Neural cell (in vitro differentiated cells): ENCODE data around the gene IL7R. TPM values are rescaled to one million over a fixed set of nuclear protein-coding genes. Genes with fewer than 3 reads are reported as not detected.

ENCODE experiments used
- H2AFZ ChIP-seq: fragments of 200-600, 300-800 bp; sonication (generic), shearing (Covaris generic); 2 replicates; pipeline ENCODE4 v1.6.0; 2014; ENCODE audit warnings: low read depth, mild to moderate bottlenecking, antibody characterized with exemption, low read length, moderate library complexity
- H3F3A ChIP-seq: fragments of 200-600 bp; shearing (Covaris generic); 2 replicates; pipeline ENCODE4 v1.6.1; 2016; ENCODE audit warnings: mild to moderate bottlenecking, moderate library complexity, mixed read lengths, antibody characterized with exemption, low read length; ENCODE audit not compliant: insufficient read depth, poor library complexity, severe bottlenecking
- H3K27ac ChIP-seq: fragments of 200-600, 300-800 bp; sonication (generic), shearing (Covaris generic); 2 replicates; pipeline ENCODE4 v1.5.1; 2014; ENCODE audit warnings: mild to moderate bottlenecking, low read length, moderate library complexity
- H3K27me3 ChIP-seq: fragments of 300-800, 200-600 bp; sonication (generic), shearing (Covaris generic); 2 replicates; pipeline ENCODE4 v1.6.0; 2014; ENCODE audit warnings: mild to moderate bottlenecking, low read depth, low read length, moderate library complexity; ENCODE audit not compliant: insufficient read depth
- H3K36me3 ChIP-seq: fragments of 300-800, 200-600 bp; sonication (generic), shearing (Covaris generic); 2 replicates; pipeline ENCODE4 v1.5.1; 2014; ENCODE audit warnings: mild to moderate bottlenecking, antibody characterized with exemption, low read length, moderate library complexity; ENCODE audit not compliant: insufficient read depth
- H3K4me2 ChIP-seq: fragments of 300-800, 200-600 bp; sonication (generic), shearing (Covaris generic); 2 replicates; pipeline ENCODE4 v1.6.0; 2014; ENCODE audit warnings: mild to moderate bottlenecking, low read length
- H3K4me3 ChIP-seq: fragments of 300-800, 200-600 bp; sonication (generic), shearing (Covaris generic); 2 replicates; pipeline ENCODE4 v1.5.1; 2014; ENCODE audit warnings: mild to moderate bottlenecking, low read length, moderate library complexity
- H3K79me2 ChIP-seq: fragments of 200-600 bp; shearing (Covaris generic); replicated peaks from 2 replicates; pipeline ENCODE4 v1.6.0; 2014; ENCODE audit warnings: mild to moderate bottlenecking, low read length, moderate library complexity; ENCODE audit not compliant: insufficient read depth
- H3K9ac ChIP-seq: fragments of 300-800, 200-600 bp; sonication (generic), shearing (Covaris generic); 2 replicates; pipeline ENCODE4 v1.6.1; 2016; ENCODE audit warnings: mild to moderate bottlenecking, low read length, mixed read lengths
- H3K9me2 ChIP-seq: fragments of 200-600 bp; shearing (Covaris generic); 2 replicates; pipeline ENCODE4 v1.6.1; 2016; ENCODE audit warnings: mild to moderate bottlenecking, low read length, mixed read lengths; ENCODE audit not compliant: insufficient read depth
- H3K9me3 ChIP-seq: fragments of 200-600, 300-800 bp; sonication (generic), shearing (Covaris generic); 2 replicates; pipeline ENCODE4 v1.6.1; 2016; ENCODE audit warnings: mild to moderate bottlenecking, mixed run types, low read length, moderate library complexity, mixed read lengths
- H4K20me1 ChIP-seq: fragments of 200-600 bp; shearing (Covaris generic); 2 replicates; pipeline ENCODE4 v1.6.1; 2016; ENCODE audit warnings: mild to moderate bottlenecking, mixed run types; ENCODE audit not compliant: insufficient read depth
- EP300 ChIP-seq: fragments of 450-650 bp; conservative IDR thresholded peaks from 2 replicates; pipeline ENCODE4 v1.6.1; 2014; ENCODE audit warnings: antibody characterized with exemption, mild to moderate bottlenecking, moderate library complexity; ENCODE audit not compliant: poor library complexity, severe bottlenecking
- EZH2 ChIP-seq: fragments of 200-600, 300-800 bp; shearing (Covaris generic), sonication (generic); IDR thresholded peaks from 2 replicates; pipeline ENCODE4 v1.6.1; 2014; ENCODE audit warnings: antibody characterized with exemption, low read length, borderline replicate concordance, mild to moderate bottlenecking; ENCODE audit not compliant: insufficient read depth, poor library complexity, severe bottlenecking
- MXI1 ChIP-seq: fragments of 450-650 bp; conservative IDR thresholded peaks from 2 replicates; pipeline ENCODE4 v1.6.1; 2014; ENCODE audit warnings: antibody characterized with exemption, mild to moderate bottlenecking; ENCODE audit not compliant: poor library complexity, severe bottlenecking
- POLR2AphosphoS5 ChIP-seq: IDR thresholded peaks from 2 replicates; pipeline ENCODE4 v1.6.1; 2012
- RAD21 ChIP-seq: fragments of 450-650 bp; conservative IDR thresholded peaks from 2 replicates; pipeline ENCODE4 v1.6.1; 2014; ENCODE audit warnings: antibody characterized with exemption, mild to moderate bottlenecking, moderate library complexity
- SMC3 ChIP-seq: fragments of 450-650 bp; conservative IDR thresholded peaks from 2 replicates; pipeline ENCODE4 v1.6.1; 2014; ENCODE audit warnings: antibody characterized with exemption, mild to moderate bottlenecking, moderate library complexity; ENCODE audit not compliant: poor library complexity
- TAF1 ChIP-seq: IDR thresholded peaks from 2 replicates; pipeline ENCODE4 v1.6.1; 2012; ENCODE audit warnings: low read depth
- polyA plus RNA-seq: library from polyadenylated mRNA; depleted of rRNA; stranded (reverse); fragments of >200 nt; gene quantifications from 2 replicates; pipeline ENCODE4 v1.2.3, GENCODE V29; 2014
- TF ChIP-seq, protein P1 (sequence below): IDR thresholded peaks from 2 replicates; pipeline ENCODE4 v1.6.1; 2012; ENCODE audit warnings: borderline replicate concordance
- TF ChIP-seq, protein P2 (sequence below): fragments of 450-650 bp; IDR thresholded peaks from 2 replicates; pipeline ENCODE4 v1.5.1; 2014; ENCODE audit warnings: antibody characterized with exemption, mild to moderate bottlenecking, moderate library complexity; ENCODE audit not compliant: poor library complexity, severe bottlenecking

The IL7R gene
- polyA plus RNA-seq, 1 donor from 2014 or later = not detected

DNA sequence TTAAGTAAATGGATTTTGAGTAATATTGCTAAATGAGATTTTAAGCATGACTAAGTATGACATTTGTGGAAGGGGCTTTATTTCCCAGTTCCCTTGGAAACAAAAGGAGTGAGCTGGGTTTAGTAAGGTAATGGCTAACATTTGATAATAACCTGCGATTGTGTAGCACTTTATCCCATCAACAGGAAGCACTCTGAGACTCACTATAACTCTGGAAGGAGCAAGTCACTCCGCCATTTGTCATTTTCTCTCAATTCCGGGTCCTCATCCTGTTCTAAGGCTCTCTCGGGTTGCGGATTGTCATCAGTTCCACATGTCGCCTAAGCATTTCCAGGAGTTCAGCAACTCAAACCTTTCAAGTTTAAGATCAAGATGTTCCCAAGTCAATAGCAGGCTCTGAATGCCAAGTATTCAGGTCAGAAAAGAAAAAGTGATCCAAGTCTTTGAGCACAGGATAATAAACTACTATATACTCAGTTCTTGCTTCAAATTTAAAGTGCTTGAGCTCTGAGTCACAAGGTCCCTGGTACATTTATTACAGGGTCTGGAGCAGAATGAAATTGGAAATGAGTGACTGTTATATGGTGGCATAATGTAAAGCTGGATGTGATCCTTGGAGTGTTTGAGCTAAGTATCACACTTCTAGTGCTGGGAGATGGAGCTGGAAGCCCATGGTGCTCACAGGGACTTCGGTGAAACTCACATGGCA lies 42.4 kb downstream of the IL7R start:
- H3K27ac ChIP-seq = peak overlapping the region; percentile 25

GRCh38 chr5:35899800-35900199 lies 43.1 kb downstream of the IL7R start:
- H3K9ac ChIP-seq = no peak overlapping the region
- no peak overlapping the region for H3K4me2 ChIP-seq
- H3K4me3 ChIP-seq = no peak overlapping the region
- H3K79me2 ChIP-seq = no peaks in the 10 kb centered on the region
- H3F3A ChIP-seq = no peaks in the 10 kb centered on the region
- no peak overlapping the region for H2AFZ ChIP-seq
- no peaks in the 10 kb centered on the region for H3K9me2 ChIP-seq
- no peak for TF ChIP-seq EP300
- TF ChIP-seq, protein P1, sequence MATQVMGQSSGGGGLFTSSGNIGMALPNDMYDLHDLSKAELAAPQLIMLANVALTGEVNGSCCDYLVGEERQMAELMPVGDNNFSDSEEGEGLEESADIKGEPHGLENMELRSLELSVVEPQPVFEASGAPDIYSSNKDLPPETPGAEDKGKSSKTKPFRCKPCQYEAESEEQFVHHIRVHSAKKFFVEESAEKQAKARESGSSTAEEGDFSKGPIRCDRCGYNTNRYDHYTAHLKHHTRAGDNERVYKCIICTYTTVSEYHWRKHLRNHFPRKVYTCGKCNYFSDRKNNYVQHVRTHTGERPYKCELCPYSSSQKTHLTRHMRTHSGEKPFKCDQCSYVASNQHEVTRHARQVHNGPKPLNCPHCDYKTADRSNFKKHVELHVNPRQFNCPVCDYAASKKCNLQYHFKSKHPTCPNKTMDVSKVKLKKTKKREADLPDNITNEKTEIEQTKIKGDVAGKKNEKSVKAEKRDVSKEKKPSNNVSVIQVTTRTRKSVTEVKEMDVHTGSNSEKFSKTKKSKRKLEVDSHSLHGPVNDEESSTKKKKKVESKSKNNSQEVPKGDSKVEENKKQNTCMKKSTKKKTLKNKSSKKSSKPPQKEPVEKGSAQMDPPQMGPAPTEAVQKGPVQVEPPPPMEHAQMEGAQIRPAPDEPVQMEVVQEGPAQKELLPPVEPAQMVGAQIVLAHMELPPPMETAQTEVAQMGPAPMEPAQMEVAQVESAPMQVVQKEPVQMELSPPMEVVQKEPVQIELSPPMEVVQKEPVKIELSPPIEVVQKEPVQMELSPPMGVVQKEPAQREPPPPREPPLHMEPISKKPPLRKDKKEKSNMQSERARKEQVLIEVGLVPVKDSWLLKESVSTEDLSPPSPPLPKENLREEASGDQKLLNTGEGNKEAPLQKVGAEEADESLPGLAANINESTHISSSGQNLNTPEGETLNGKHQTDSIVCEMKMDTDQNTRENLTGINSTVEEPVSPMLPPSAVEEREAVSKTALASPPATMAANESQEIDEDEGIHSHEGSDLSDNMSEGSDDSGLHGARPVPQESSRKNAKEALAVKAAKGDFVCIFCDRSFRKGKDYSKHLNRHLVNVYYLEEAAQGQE = no peak
- TF ChIP-seq EZH2 = no peak
- TF ChIP-seq, protein P2, sequence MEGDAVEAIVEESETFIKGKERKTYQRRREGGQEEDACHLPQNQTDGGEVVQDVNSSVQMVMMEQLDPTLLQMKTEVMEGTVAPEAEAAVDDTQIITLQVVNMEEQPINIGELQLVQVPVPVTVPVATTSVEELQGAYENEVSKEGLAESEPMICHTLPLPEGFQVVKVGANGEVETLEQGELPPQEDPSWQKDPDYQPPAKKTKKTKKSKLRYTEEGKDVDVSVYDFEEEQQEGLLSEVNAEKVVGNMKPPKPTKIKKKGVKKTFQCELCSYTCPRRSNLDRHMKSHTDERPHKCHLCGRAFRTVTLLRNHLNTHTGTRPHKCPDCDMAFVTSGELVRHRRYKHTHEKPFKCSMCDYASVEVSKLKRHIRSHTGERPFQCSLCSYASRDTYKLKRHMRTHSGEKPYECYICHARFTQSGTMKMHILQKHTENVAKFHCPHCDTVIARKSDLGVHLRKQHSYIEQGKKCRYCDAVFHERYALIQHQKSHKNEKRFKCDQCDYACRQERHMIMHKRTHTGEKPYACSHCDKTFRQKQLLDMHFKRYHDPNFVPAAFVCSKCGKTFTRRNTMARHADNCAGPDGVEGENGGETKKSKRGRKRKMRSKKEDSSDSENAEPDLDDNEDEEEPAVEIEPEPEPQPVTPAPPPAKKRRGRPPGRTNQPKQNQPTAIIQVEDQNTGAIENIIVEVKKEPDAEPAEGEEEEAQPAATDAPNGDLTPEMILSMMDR = no peak
- TF ChIP-seq SMC3 = no peak
- TF ChIP-seq RAD21 = no peak
- no peak for TF ChIP-seq MXI1
- TF ChIP-seq POLR2AphosphoS5 = no peak
- TF ChIP-seq TAF1 = no peak
- H3K27me3 ChIP-seq = no peaks in the 10 kb centered on the region
- H3K36me3 ChIP-seq = no peaks in the 10 kb centered on the region
- no peaks in the 10 kb centered on the region for H4K20me1 ChIP-seq
- H3K9me3 ChIP-seq = no peaks in the 10 kb centered on the region
- peak overlapping the region; percentile 25 for H3K27ac ChIP-seq

More for the DNA sequence above, 42.4 kb downstream of the IL7R start:
- Histone ChIP-seq H4K20me1 (no peaks in the 10 kb centered on the region), H3K79me2 (no peaks in the 10 kb centered on the region), H2AFZ (no peak overlapping the region), H3K4me3 (no peak overlapping the region), H3F3A (no peaks in the 10 kb centered on the region), H3K9ac (no peak overlapping the region), H3K27me3 (no peaks in the 10 kb centered on the region), H3K4me2 (no peak overlapping the region), H3K9me2 (no peaks in the 10 kb centered on the region), H3K36me3 (no peaks in the 10 kb centered on the region), H3K9me3 (no peaks in the 10 kb centered on the region)
- TF ChIP-seq EZH2 (no peak), TAF1 (no peak), MXI1 (no peak), EP300 (no peak), RAD21 (no peak), POLR2AphosphoS5 (peak; percentile 70), SMC3 (no peak)
- TF ChIP-seq, protein P1 = peak; percentile 74
- TF ChIP-seq, protein P2 = no peak
